LNCAP (cell line): Measurements from ENCODE around the gene FAM161B.
A peak's percentile ranks its signal among the peaks of the same experiment; 100 is the strongest.

Experiments
- CTCF ChIP-seq: fragments of 450-650 bp; IDR thresholded peaks from 2 replicates; pipeline ENCODE4 v1.5.1; 2017; ENCODE audit warnings: mild to moderate bottlenecking

FAM161B gene

GRCh38 chr14:73937012-73937411 is 12.9 kb downstream of the FAM161B start:
- no peak for TF ChIP-seq CTCF

- no peak for TF ChIP-seq CTCF
Measured at GRCh38 chr14:73936548-73936947, 13.3 kb downstream of the FAM161B start.

GRCh38 chr14:73935666-73936065 is 14.2 kb downstream of the FAM161B start:
- TF ChIP-seq CTCF = peak; percentile 32

- TF ChIP-seq CTCF = no peak
Measured at GRCh38 chr14:73924337-73924736, 25.6 kb downstream of the FAM161B start.

- no peak for TF ChIP-seq CTCF
Measured at GRCh38 chr14:73916324-73916723, 33.6 kb downstream of the FAM161B start.

GRCh38 chr14:73913256-73913655 is 36.6 kb downstream of the FAM161B start:
- no peak for TF ChIP-seq CTCF

- TF ChIP-seq CTCF = no peak
Measured at GRCh38 chr14:73909681-73910080, 40.2 kb downstream of the FAM161B start.

- TF ChIP-seq CTCF = no peak
Measured at GRCh38 chr14:73903028-73903427, 46.9 kb downstream of the FAM161B start.
